GM18526 (cell line): ENCODE results near the gene CDKAL1.

Experiments used
- POLR2A ChIP-seq: IDR thresholded peaks from 3 replicates; pipeline ENCODE4 v1.6.1; 2011; ENCODE audit not compliant: insufficient read length; ENCODE audit errors: extremely low read depth

CDKAL1 gene

DNA sequence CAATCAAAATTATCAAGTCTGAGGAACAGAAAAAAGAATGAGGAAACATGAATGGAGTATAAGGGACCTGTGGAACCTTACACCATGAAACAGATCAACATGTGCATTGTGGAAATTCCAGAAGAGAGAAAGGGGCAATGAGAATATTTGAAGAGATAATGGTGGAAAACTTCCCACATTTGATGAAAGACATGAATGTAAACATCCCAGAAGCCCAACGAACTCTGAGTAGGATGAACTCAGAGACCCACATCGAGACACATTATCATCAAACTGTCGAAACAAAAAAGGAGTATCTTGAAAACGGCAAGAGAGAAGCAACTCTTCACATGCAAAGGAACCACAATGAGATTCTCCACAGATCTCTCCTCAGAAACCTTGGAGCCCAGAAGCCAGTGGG is 371.1 kb downstream of the CDKAL1 start:
- TF ChIP-seq POLR2A = no peak

DNA sequence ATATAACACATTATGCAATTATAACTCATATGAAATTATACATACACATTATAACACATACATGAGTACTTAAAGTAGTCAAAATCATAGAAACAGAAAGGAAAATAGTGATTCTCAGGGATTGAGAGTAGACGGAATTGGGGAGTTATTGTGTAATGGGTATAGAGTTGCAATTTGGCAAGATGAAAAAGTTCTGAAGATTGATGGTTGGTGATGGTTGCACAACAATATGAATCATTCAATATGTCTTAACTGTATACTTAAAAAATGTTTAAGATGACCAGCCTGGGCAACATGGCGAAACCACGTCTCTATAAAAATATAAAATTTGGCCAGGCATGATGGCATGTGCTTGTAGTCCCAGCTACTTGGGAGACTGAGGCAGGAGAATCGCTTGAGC is 372.7 kb downstream of the CDKAL1 start:
- no peak for TF ChIP-seq POLR2A

DNA sequence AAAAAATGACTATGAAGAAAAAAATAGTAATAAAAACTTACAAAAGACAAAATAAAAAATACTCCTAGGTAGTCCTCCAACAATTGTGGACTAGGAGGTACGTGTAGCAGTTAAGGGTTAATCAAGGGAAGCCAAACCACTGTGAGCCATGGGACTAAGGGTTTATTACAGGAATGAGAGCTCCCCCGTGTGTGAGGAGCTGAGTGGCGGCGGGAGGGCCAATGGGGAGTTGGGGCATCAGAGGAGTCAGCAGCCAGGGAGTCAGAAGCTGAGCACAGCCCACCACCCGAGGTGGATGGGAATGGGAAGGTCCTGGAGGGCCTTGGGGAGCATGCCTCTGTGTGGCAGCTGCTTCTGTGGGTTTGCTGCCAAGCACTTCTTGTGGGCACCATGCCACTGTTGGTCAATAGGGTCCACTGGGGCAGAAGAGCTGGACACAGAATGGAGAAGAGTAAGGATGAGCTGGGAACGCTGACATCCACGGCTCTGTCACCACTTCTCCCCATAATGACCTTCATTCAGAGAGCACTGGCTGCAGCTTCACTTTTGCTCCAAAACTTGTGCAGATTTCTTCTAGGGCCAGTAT is 373.3 kb downstream of the CDKAL1 start:
- TF ChIP-seq POLR2A = no peak

- TF ChIP-seq POLR2A = no peak
Measured at GRCh38 chr6:20909621-20910020, 375.4 kb downstream of the CDKAL1 start.

- TF ChIP-seq POLR2A = no peak
Measured at GRCh38 chr6:20911712-20912111, 377.5 kb downstream of the CDKAL1 start.

DNA sequence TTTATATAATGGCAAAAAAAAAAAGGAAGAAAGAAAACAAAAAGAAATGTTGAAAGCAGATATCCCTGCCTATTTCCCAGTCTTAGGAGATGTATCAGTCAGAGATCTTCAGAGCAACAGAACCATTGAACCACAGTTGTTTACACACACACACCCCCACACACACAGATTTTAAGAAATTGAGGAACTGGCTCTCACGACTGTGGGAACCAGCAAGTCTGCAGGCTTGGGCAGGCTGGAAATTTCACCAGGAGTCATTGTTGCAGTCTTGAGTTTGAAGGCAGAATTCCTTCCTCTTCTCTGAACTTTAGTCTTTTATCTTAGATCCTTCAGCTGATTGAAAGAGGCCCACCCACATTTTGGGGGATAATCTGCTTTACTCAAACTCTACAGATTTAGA is 380.9 kb downstream of the CDKAL1 start:
- no peak for TF ChIP-seq POLR2A

GRCh38 chr6:20915626-20916025 is 381.4 kb downstream of the CDKAL1 start:
- TF ChIP-seq POLR2A = no peak

DNA sequence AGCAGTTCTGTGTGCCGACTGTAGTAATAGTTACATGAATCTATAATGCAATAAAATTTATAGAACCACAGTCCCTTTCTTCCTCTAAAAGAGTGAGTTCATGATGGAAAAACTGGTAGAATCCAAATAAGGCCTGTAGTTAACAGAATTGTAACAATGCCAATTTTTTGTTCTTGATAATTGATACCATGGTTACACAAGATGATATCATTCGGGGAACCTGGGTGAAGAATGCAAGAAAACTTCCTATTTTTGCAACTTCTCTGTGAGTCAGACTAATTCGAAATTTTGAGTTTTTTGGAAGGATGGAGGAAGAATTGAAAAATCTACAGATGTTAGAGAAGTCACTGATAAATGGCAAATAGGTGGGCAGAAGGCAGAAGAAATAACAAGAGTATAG is 381.8 kb downstream of the CDKAL1 start:
- TF ChIP-seq POLR2A = no peak

DNA sequence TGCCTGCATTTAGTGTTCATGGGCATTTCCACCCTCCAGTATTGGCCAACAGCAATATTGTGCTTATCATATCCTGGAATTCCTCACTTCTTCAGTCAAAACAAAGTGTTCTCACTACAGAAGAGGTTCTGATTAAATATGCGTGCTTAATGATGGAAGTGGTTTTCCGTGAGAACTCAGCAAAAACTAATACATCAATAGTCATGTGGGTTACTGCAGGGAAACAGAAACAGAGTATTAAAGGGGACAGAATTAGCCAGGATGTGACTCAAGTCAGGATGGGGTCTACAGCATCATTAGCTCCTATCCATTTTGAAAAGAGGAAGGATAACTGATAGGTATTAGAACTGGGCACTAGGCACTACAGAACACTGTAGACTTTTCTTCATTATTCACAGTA is 384.6 kb downstream of the CDKAL1 start:
- no peak for TF ChIP-seq POLR2A

DNA sequence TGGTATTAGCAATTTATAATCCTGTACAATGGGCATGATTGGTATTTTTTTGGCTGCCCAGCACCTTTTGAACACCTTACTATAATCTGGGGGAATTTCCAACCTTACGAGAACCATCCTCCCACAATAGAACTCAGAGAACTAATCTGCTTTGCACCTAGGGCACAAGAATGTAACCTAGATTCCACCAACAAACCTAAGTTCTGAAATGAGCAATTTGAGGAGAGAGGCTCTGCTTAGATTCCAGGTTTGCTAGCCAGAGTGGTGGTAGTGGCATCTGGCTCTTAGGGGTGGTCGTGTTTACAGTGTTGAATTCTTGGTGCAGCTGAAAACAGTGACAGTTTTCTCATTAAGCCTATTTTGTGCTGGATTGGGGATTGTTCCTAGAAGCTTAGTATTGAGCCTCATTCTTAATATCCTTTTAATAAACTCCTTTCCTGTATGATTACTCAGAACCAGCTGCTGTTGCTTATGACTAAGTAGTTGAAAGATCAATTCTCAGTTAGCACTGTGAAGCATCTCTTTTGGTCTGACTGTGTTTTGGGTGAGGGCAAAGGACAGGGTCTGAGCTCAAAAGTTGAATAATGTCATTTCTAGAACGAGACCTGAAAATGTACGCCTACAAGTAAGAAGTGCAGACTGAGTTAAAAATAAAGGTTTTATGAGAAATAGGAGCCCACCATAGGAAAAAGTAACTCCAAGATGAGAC is 385.6 kb downstream of the CDKAL1 start:
- no peak for TF ChIP-seq POLR2A

DNA sequence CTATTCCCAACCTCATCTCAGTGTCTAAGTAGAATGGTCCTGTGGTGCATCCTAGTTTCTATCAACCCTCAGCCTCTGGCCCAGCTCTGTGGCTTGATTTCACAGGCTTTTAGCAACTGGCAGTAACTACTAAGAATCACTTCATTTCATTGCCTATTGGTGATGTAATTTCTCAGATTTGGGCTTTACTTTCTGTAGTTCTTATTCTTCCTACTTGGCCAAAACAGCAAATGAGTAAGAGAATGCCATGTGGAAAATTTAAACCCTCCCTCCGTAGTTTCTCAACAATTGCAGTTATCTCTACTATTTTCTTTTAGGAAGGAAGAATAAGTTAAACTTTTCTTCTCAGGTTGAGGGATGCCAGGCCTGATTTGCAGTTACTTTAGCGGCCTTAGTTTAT is 387.3 kb downstream of the CDKAL1 start:
- no peak for TF ChIP-seq POLR2A

DNA sequence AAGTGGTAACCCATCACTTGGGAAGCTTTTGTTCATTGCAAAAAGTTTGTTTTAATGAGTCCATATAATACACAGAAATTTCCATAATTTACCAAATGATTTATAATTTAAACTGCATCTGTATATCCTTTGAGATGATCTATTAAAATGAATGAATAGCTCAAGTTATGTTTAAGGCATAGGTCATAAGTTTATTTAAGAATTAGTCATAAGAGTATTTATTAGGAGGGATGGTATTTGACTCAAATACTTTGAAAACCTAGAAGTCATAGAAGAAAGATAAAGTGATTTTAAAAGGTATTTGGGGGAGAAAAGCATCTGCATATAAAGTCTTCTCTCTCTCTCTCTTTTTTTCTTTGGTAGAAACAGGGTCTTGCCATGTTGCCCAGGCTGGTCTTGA is 388.5 kb downstream of the CDKAL1 start:
- TF ChIP-seq POLR2A = no peak

- TF ChIP-seq POLR2A = no peak
Measured at GRCh38 chr6:20924911-20925543, 390.8 kb downstream of the CDKAL1 start.

DNA sequence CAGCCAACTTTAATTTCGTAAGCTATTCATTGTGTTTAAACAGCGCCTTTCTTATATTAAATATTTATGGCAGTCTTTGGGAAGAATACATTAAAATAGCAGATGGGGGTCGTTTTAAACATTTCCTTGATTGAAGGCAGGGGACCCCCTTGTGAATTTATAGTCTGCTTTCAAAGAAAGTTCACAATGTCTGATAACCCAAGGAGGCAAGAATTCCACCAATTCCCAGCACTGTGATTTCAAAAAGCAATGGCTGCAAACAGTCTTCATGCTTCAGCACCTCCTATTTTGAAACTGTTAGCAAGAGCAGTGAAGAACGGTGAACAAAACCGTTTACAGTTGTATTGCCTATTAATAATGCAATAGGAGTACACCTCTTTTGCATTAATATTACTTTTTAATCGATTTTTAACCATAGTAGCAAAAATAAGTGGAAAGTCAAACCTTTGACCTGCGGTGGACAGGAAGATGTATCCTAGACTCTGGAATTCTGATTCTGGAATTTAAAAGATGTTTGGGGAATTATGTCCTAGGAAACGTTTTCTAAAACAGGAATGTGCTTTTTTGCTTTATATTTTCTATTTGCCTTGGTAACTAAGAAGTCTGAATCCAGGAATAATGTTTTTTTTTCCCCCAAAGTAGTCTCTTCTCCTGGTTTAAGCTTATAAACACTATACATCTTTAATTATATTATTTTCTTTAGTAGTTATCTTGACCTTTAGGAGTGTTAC is 393.0 kb downstream of the CDKAL1 start:
- TF ChIP-seq POLR2A = no peak

DNA sequence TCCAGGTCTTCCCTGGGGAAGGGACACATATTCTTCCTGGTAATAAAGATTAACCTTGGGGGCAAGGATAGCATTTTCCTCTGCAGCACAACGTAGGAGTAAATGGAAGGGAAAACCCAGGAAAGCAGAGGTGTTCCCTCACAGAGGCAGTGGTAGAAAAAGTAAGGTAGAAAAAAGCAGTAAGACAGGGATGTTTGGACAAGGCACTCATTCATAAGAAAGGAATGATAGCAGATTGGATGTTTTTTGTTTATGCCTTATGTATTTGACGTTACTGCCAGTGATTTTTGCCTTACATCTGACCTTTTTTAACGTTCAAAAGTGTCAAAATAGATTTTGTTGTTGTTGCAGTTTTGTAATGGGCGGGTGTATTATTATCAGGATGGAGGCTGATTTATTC is 395.0 kb downstream of the CDKAL1 start:
- no peak for TF ChIP-seq POLR2A

DNA sequence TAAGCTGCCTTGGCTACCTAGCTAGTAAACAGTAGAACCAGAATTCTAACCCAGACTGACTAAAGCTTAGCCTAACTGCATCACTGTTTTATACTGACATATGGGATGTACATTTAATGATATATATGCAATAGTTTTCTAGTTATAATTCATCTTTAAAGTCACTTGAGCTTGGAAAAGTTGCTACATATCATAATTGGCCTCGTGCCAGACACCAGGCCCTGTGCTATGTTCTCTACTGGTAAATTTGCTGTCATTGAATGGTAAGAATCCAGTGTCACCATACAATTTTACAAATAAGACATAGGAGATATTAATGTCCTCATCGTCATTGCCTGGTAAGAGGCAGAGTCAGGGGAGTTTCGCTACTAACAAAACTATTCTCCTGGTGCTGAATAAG is 396.8 kb downstream of the CDKAL1 start:
- no peak for TF ChIP-seq POLR2A

GRCh38 chr6:20931772-20932171 is 397.5 kb downstream of the CDKAL1 start:
- no peak for TF ChIP-seq POLR2A

DNA sequence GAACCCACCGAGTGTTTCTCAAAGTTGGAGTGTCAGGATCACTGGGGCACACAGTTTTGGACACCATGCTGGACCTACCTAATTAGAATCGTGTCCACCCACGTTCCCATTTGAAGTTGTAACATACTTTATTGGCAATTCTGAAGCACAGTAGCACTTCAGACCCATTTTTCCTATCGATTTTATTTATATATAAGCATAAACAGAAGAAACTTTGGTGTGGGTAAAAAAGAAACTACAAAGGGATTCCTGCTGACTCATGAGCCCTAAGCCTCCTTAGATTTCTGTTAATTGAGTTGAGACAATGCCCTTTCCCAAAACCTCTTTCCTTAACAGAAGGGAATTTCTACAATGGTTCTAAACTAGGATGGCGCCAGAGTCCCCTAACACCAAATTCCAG is 398.0 kb downstream of the CDKAL1 start:
- TF ChIP-seq POLR2A = no peak
